Activated CD4-positive, alpha-beta T cell treated with anti-CD3 and anti-CD28 coated beads, Interleukin-10, Interleukin-2, amounts not matched to agents 100 ng/mL and 50 ng/mL, durations not matched to agents 16 hours and 8 hours (primary cell): ENCODE results near the gene CIB4.

ENCODE experiments used
- DNase-seq: peaks from one replicate; pipeline ENCODE4 v3.0.0-alpha.2; 2020

The CIB4 gene

GRCh38 chr2:26540961-26541360 lies 100.2 kb downstream of the CIB4 start:
- DNase-seq = no peak

- no peak for DNase-seq
Observed at GRCh38 chr2:26540306-26540705, 100.9 kb downstream of the CIB4 start.

- DNase-seq = no peak
Observed at GRCh38 chr2:26537826-26538475, 103.2 kb downstream of the CIB4 start.

- no peak for DNase-seq
Observed at GRCh38 chr2:26537069-26537825, 103.9 kb downstream of the CIB4 start.

- no peak for DNase-seq
Observed at GRCh38 chr2:26536371-26537068, 104.6 kb downstream of the CIB4 start.

- DNase-seq = no peak
Observed at GRCh38 chr2:26535663-26536275, 105.4 kb downstream of the CIB4 start.

- DNase-seq = no peak
Observed at GRCh38 chr2:26534865-26535662, 106.1 kb downstream of the CIB4 start.

GRCh38 chr2:26534098-26534864 lies 106.9 kb downstream of the CIB4 start:
- DNase-seq = no peak

GRCh38 chr2:26533661-26534060 lies 107.5 kb downstream of the CIB4 start:
- DNase-seq = no peak

GRCh38 chr2:26532301-26533250 lies 108.6 kb downstream of the CIB4 start:
- DNase-seq = no peak
